Measurements from ENCODE around the gene PRPF19. TPM values are rescaled to one million over a fixed set of nuclear protein-coding genes. Genes with fewer than 3 reads are reported as not detected.

PRPF19 gene
- total and polyA plus RNA-seq, 10 of the 15 experiments (the other 5 are each of a cell fraction or from before 2014, with no cell fraction given), result 8.7 to 170 (median 61.3) TPM

GRCh38 chr11:60847281-60847680, 59.1 kb downstream of the PRPF19 start (continued):
- TF ChIP-seq, protein P1, sequence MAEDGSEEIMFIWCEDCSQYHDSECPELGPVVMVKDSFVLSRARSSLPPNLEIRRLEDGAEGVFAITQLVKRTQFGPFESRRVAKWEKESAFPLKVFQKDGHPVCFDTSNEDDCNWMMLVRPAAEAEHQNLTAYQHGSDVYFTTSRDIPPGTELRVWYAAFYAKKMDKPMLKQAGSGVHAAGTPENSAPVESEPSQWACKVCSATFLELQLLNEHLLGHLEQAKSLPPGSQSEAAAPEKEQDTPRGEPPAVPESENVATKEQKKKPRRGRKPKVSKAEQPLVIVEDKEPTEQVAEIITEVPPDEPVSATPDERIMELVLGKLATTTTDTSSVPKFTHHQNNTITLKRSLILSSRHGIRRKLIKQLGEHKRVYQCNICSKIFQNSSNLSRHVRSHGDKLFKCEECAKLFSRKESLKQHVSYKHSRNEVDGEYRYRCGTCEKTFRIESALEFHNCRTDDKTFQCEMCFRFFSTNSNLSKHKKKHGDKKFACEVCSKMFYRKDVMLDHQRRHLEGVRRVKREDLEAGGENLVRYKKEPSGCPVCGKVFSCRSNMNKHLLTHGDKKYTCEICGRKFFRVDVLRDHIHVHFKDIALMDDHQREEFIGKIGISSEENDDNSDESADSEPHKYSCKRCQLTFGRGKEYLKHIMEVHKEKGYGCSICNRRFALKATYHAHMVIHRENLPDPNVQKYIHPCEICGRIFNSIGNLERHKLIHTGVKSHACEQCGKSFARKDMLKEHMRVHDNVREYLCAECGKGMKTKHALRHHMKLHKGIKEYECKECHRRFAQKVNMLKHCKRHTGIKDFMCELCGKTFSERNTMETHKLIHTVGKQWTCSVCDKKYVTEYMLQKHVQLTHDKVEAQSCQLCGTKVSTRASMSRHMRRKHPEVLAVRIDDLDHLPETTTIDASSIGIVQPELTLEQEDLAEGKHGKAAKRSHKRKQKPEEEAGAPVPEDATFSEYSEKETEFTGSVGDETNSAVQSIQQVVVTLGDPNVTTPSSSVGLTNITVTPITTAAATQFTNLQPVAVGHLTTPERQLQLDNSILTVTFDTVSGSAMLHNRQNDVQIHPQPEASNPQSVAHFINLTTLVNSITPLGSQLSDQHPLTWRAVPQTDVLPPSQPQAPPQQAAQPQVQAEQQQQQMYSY (CRISPR knock-in tag; IDR thresholded peaks at IDR 0.05), result no peak
- TF ChIP-seq SRF (IDR thresholded peaks at IDR 0.05; ENCODE audit: low read depth in 2 of 2, low read length in 2 of 2) (no peak), NFXL1 (IDR thresholded peaks at IDR 0.05; ENCODE audit: borderline replicate concordance) (no peak), EZH2 (IDR thresholded peaks at IDR 0.05; ENCODE audit: borderline replicate concordance, control insufficient read depth, low read depth, low read length) (no peak), STAT1 (conservative IDR thresholded peaks at IDR 0.05) (no peak), IKZF2 (IDR thresholded peaks at IDR 0.05) (no peak), WRNIP1 (IDR thresholded peaks at IDR 0.05; ENCODE audit: borderline replicate concordance, low read depth, low read length) (no peak)

DNA sequence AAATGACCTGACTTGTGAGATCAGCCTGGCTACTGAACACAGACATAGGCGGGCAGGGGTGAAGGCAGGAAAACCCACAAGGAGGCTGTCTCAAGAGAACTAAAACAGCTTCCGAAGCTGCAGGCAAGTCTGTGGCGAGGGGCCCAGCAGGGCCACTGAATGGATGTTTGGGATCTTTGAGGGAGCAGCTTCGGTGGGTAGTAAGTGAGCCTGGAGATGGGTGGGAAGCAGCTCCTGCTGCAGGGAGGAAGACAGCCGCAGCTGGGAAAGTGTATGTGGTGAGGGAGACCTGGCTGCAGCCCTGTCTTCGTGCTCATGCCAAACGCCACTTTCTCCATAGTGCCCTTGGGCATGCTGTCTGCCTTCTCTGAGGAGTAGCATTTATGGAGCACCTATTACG, 61.0 kb downstream of the PRPF19 start:
- DNase-seq (ENCODE audit: low read depth, low spot score) (no peak), ATAC-seq (no peak), FAIRE-seq (no peak)
- Histone ChIP-seq H4K20me1 (ENCODE audit: control insufficient read depth, insufficient read depth) (no peaks in the 10 kb centered on the region), H3K4me3 (peak overlapping the region; percentile 92; the same call in 1 of the 2 replicates), H2AFZ (ENCODE audit: control insufficient read depth, low read depth, low read length) (no peak overlapping the region), H3K9ac (ENCODE audit: control insufficient read depth, insufficient read depth, low read length) (no peak overlapping the region), H3K4me1 (ENCODE audit: control insufficient read depth, insufficient read depth, low read length) (peaks cover 4% of the 10 kb centered on the region), H3K4me2 (ENCODE audit: control insufficient read depth, insufficient read depth) (peak overlapping the region; percentile 39), H3K79me2 (ENCODE audit: control insufficient read depth, insufficient read depth, low read length) (peaks cover 48% of the 10 kb centered on the region), H3K9me3 (replicated peaks; ENCODE audit: control insufficient read depth, insufficient read depth, low read length) (no peaks in the 10 kb centered on the region), H3K27me3 (replicated peaks in 1 of 2; ENCODE audit: control insufficient read depth in 2 of 2, insufficient read depth in 2 of 2, low read length in 1 of 2) (no peaks in the 10 kb centered on the region), H3K36me3 (ENCODE audit: control insufficient read depth in 2 of 2, insufficient read depth in 2 of 2, low read length in 1 of 2) (peaks cover 2 to 21% of the 10 kb centered on the region in 2 experiments; a peak in 3 of 4 replicates), H3K27ac (ENCODE audit: control insufficient read depth, insufficient read depth) (no peak overlapping the region)
- ChIA-PET RAD21 (ENCODE audit: unreplicated experiment) (no interaction called here), SMC1A (ENCODE audit: uncharacterized antibody, unreplicated experiment) (no interaction called here), CTCF (interaction anchor here (3.2 kb wide), 1 partner anchor 14 kb away, joined by 18 read pairs; no protein-coding TSS in a partner anchor), POLR2A (interaction anchor here (0.5 kb wide), 1 partner anchor 73 kb away, joined by 4 read pairs; no protein-coding TSS in a partner anchor)
- intact Hi-C loops (cut with micrococcal nuclease; ENCODE audit: unreplicated experiment), result loop anchor here (2.0 to 10.0 kb wide), 2 partner anchors 53 to 109 kb away; partner anchors contain the start of gene SLC15A3
- 88% methylated on average over 8 of the region's 8 CpGs for WGBS (ENCODE audit: insufficient coverage, insufficient replicate concordance, low lambda C conversion rate, missing lambda C conversion rate)
- no TSS peak for BruUV-seq (replicated peaks)
- TF ChIP-seq SREBF1 (IDR thresholded peaks at IDR 0.05; ENCODE audit: low read length) (no peak), BHLHE40 (IDR thresholded peaks at IDR 0.05; ENCODE audit: borderline replicate concordance in 1 of 2, low read depth in 2 of 2, low read length in 1 of 2) (no peak), YBX1 (IDR thresholded peaks at IDR 0.05) (no peak), RAD51 (IDR thresholded peaks at IDR 0.05) (no peak), CREB1 (IDR thresholded peaks at IDR 0.05; ENCODE audit: low read depth) (no peak)
- in situ Hi-C loops (cut with MboI), result no loop called here

Data from GM12878 (cell line).